Activated CD8-positive, alpha-beta memory T cell treated with anti-CD3 and anti-CD28 coated beads for 48 hours (primary cell): Measurements from ENCODE around the gene NFKBIB.

ENCODE experiments used
- DNase-seq, 3 experiments: peaks; one replicate each; pipeline ENCODE4 v3.0.0-alpha.2; 2020; ENCODE audit warnings: low read depth in 2 of 3, low spot score in 2 of 3

The NFKBIB gene

GRCh38 chr19:38956264-38956663 lies 56.5 kb downstream of the NFKBIB start:
- no peak for DNase-seq

- DNase-seq, result no peak
These were observed 58.5 kb downstream of the NFKBIB start for GRCh38 chr19:38958301-38958700.
